Choroid plexus epithelial cell (primary cell): Measurements from ENCODE around the gene LRRIQ4.

ENCODE experiments used
- DNase-seq: peaks from one replicate; pipeline ENCODE4 v3.0.0-alpha.2; 2010; ENCODE audit warnings: low read depth
- H3K4me3 ChIP-seq: 2 replicates; pipeline ENCODE4 v1.5.1; 2011; ENCODE audit warnings: low read depth, mild to moderate bottlenecking, control low read depth, low read length, moderate library complexity
- TF ChIP-seq, protein P1 (sequence below): conservative IDR thresholded peaks from 2 replicates; pipeline ENCODE4 v1.5.1; 2011; ENCODE audit warnings: low read depth, mild to moderate bottlenecking, control low read depth, inconsistent platforms, low read length, moderate library complexity

The LRRIQ4 gene

GRCh38 chr3:169772305-169772896, 40.3 kb upstream of the LRRIQ4 start:
- TF ChIP-seq, protein P1, sequence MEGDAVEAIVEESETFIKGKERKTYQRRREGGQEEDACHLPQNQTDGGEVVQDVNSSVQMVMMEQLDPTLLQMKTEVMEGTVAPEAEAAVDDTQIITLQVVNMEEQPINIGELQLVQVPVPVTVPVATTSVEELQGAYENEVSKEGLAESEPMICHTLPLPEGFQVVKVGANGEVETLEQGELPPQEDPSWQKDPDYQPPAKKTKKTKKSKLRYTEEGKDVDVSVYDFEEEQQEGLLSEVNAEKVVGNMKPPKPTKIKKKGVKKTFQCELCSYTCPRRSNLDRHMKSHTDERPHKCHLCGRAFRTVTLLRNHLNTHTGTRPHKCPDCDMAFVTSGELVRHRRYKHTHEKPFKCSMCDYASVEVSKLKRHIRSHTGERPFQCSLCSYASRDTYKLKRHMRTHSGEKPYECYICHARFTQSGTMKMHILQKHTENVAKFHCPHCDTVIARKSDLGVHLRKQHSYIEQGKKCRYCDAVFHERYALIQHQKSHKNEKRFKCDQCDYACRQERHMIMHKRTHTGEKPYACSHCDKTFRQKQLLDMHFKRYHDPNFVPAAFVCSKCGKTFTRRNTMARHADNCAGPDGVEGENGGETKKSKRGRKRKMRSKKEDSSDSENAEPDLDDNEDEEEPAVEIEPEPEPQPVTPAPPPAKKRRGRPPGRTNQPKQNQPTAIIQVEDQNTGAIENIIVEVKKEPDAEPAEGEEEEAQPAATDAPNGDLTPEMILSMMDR, result no peak
- H3K4me3 ChIP-seq, result peak overlapping the region; percentile 81
- peak; percentile 85 for DNase-seq

- peak; percentile 91 for DNase-seq
- H3K4me3 ChIP-seq, result peak within 1 kb of the TSS; percentile 81
- TF ChIP-seq, protein P1, result no peak
Measured at GRCh38 chr3:169772897-169773816, 39.5 kb upstream of the LRRIQ4 start, which contains the start of gene MYNN. MYNN (plus strand) TSS chr3:169773396; CDS start chr3:169774296, 900 bp downstream.

- TF ChIP-seq, protein P1, result no peak
- peak overlapping the region; percentile 81 for H3K4me3 ChIP-seq
- DNase-seq, result no peak
Measured at GRCh38 chr3:169774186-169774585, 38.5 kb upstream of the LRRIQ4 start.

DNA sequence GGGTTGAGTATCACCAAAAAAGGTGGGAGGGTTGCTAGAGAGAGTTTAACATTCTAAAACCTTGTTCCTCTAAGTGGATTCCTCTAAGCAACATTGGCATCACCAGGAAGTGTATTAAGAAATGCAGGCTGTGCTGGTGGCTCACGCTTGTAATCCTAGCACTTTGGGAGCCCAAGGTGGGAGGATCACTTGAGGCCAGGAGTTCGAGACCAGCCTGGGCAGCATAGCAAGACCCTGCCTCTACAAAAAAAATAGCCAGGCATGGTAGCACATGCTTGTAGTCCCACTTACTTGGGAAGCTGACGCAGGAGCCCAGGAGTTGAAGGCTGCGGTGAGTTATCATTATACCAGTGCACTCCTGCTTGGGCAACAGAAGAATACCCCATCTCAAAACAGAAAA, 34.8 kb upstream of the LRRIQ4 start:
- DNase-seq, result no peak
- TF ChIP-seq, protein P1, result no peak
- no peak overlapping the region for H3K4me3 ChIP-seq

DNA sequence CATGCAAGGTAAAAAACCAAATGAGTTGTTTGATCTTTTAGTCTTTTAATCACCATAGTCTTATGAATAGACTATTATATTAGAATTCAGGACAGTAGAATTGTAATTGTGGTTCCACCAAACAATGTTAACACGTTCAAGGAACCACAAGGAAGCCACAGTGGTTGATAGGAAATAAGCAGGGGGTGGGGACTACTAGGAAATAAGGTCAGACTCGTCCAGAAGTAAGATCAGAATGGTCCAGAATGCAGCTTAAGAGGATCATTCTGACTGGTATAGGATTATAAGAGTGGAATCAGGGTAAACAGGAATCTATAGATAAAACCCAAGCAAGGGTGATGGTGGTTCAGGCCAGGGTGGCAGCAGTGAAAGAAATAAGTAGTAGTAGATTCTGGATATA, 31.9 kb upstream of the LRRIQ4 start:
- DNase-seq, result no peak
- no peak overlapping the region for H3K4me3 ChIP-seq
- TF ChIP-seq, protein P1, result no peak

- H3K4me3 ChIP-seq, result no peak overlapping the region
- TF ChIP-seq, protein P1, result no peak
Measured at GRCh38 chr3:169781209-169781855, 31.3 kb upstream of the LRRIQ4 start.

More at GRCh38 chr3:169781209-169781855, 31.3 kb upstream of the LRRIQ4 start:
- DNase-seq, result no peak
